GM18861 (cell line): Measurements from ENCODE around the gene SOX15.
"Not testable (repeated sequence)": the region's sequence is repeated elsewhere in the genome, so short reads cannot be mapped to it uniquely, and the experiment has no call there.

Source experiments
- ATAC-seq: cut with Tn5 transposase; IDR thresholded peaks from one replicate; pipeline ENCODE4 v1.9.1; 2021; ENCODE audit not compliant: unreplicated experiment

The SOX15 gene

GRCh38 chr17:7589891-7590691 is at the start of gene SOX15:
TSS of gene SOX15 (minus strand) at chr17:7590094. CDS start at chr17:7589676, 418 bp downstream.
- ATAC-seq: no peak

GRCh38 chr17:7636163-7636562 is 46.3 kb upstream of the SOX15 start:
- no peak for ATAC-seq

GRCh38 chr17:7634384-7634783 is 44.5 kb upstream of the SOX15 start:
- no peak for ATAC-seq

- no peak for ATAC-seq
Measured at GRCh38 chr17:7633093-7633492, 43.2 kb upstream of the SOX15 start.

- no peak for ATAC-seq
Measured at GRCh38 chr17:7632492-7632894, 42.6 kb upstream of the SOX15 start.

- ATAC-seq: no peak
Measured at GRCh38 chr17:7631398-7632380, 41.8 kb upstream of the SOX15 start.

GRCh38 chr17:7629939-7630571 is 40.2 kb upstream of the SOX15 start, which contains the start of gene SHBG:
TSS of gene SHBG (plus strand) at chr17:7630135. CDS start at chr17:7630173, 38 bp downstream.
- no peak for ATAC-seq

- ATAC-seq: peak; percentile 75
Measured at GRCh38 chr17:7627250-7628121, 37.6 kb upstream of the SOX15 start, which contains the start of gene SAT2. TSS of gene SAT2 (minus strand) at chr17:7627821. CDS start at chr17:7627635, 186 bp downstream.

GRCh38 chr17:7626956-7627249 is 37.0 kb upstream of the SOX15 start:
- no peak for ATAC-seq

- ATAC-seq: no peak
Measured at GRCh38 chr17:7626307-7626706, 36.4 kb upstream of the SOX15 start.

- ATAC-seq: not testable (repeated sequence)
Measured at GRCh38 chr17:7625749-7626148, 35.9 kb upstream of the SOX15 start.

GRCh38 chr17:7623661-7624060 is 33.8 kb upstream of the SOX15 start:
- no peak for ATAC-seq

GRCh38 chr17:7620835-7621234 is 30.9 kb upstream of the SOX15 start:
- no peak for ATAC-seq

- ATAC-seq: no peak
Measured at GRCh38 chr17:7618608-7619007, 28.7 kb upstream of the SOX15 start.

- no peak for ATAC-seq
Measured at GRCh38 chr17:7615265-7615747, 25.4 kb upstream of the SOX15 start.

- peak; percentile 86 for ATAC-seq
Measured at GRCh38 chr17:7614425-7615264, 24.8 kb upstream of the SOX15 start, which contains the start of gene FXR2. TSS of gene FXR2 (minus strand) at chr17:7614897. CDS start at chr17:7614532, 365 bp downstream.

GRCh38 chr17:7613769-7614424 is 24.0 kb upstream of the SOX15 start:
- ATAC-seq: no peak

GRCh38 chr17:7612294-7612640 is 22.4 kb upstream of the SOX15 start:
- no peak for ATAC-seq
